Measurements from ENCODE around the gene ANO4. TPM values are rescaled to one million over a fixed set of nuclear protein-coding genes. Genes with fewer than 3 reads are reported as not detected.

The ANO4 gene
- polyA plus RNA-seq, 1 donor (not counting 4 experiments of a cell fraction or from before 2014, with no cell fraction given) = 18.1 TPM

DNA sequence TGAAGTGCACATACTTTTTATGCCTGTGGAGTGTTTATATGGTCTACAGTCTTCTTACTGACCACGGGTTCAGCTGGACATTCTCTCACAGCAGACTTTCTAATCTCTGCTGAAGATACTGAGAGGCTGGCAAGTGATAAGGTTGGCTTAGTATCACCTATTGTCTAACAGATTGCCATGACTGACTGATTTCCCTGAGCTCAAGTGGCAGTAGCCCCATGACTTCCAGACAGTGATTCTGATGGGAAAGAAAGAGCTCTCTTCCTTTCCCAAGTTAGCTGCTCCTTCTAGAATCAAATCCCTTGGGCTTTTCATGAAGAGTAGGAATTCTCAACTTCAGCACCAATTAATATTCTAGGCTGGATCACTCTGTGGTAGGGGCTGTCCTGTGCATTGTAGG is 141.4 kb downstream of the ANO4 start:
- no peaks in the 10 kb centered on the region for H4K20me1 ChIP-seq (ENCODE audit: control insufficient read depth, extremely low read depth, insufficient read depth, low read length)
- peak; percentile 36 for FAIRE-seq
- H3K4me2 ChIP-seq (ENCODE audit: control insufficient read depth, extremely low read depth, insufficient read depth, low read depth, low read length) = no peak overlapping the region
- H3K36me3 ChIP-seq (ENCODE audit: control insufficient read depth in 2 of 2, extremely low read depth in 1 of 2, insufficient read depth in 2 of 2, low read length in 2 of 2) = no peaks in the 10 kb centered on the region
- no peak overlapping the region for H3K4me3 ChIP-seq (ENCODE audit: control insufficient read depth in 2 of 3, extremely low read depth in 1 of 3, insufficient read depth in 2 of 3, low read depth in 1 of 3, low read length in 3 of 3)
- H3K9me3 ChIP-seq (ENCODE audit: control insufficient read depth, low read depth, low read length) = no peaks in the 10 kb centered on the region
- no peaks in the 10 kb centered on the region for H3K27me3 ChIP-seq (ENCODE audit: control insufficient read depth, extremely low read depth, insufficient read depth, low read length)
- TF ChIP-seq, protein P1, sequence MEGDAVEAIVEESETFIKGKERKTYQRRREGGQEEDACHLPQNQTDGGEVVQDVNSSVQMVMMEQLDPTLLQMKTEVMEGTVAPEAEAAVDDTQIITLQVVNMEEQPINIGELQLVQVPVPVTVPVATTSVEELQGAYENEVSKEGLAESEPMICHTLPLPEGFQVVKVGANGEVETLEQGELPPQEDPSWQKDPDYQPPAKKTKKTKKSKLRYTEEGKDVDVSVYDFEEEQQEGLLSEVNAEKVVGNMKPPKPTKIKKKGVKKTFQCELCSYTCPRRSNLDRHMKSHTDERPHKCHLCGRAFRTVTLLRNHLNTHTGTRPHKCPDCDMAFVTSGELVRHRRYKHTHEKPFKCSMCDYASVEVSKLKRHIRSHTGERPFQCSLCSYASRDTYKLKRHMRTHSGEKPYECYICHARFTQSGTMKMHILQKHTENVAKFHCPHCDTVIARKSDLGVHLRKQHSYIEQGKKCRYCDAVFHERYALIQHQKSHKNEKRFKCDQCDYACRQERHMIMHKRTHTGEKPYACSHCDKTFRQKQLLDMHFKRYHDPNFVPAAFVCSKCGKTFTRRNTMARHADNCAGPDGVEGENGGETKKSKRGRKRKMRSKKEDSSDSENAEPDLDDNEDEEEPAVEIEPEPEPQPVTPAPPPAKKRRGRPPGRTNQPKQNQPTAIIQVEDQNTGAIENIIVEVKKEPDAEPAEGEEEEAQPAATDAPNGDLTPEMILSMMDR (optimal IDR thresholded peaks at IDR 0.05 in 1 of 3, IDR thresholded peaks at IDR 0.05 in 1 of 3, conservative IDR thresholded peaks at IDR 0.05 in 1 of 3; ENCODE audit: extremely low read depth in 1 of 3, insufficient read depth in 2 of 3, low read length in 3 of 3) = no peak
- no peak for TF ChIP-seq EZH2 (IDR thresholded peaks at IDR 0.05; ENCODE audit: low read length)
- H3K9me1 ChIP-seq (ENCODE audit: control insufficient read depth, extremely low read depth, insufficient read depth, low read length) = peaks cover 2% of the 10 kb centered on the region
- H3K9ac ChIP-seq (ENCODE audit: control insufficient read depth, extremely low read depth, insufficient read depth, low read length) = no peak overlapping the region
- DNase-seq (ENCODE audit: low read depth, low spot score) = no peak
- H2AFZ ChIP-seq (ENCODE audit: control insufficient read depth, low read length) = no peak overlapping the region
- no peaks in the 10 kb centered on the region for H3K4me1 ChIP-seq (ENCODE audit: control insufficient read depth, extremely low read depth, insufficient read depth, low read length)
- H3K27ac ChIP-seq (ENCODE audit: control insufficient read depth, insufficient read depth, low read length) = no peak overlapping the region
- H3K79me2 ChIP-seq (ENCODE audit: control insufficient read depth, insufficient read depth, low read length) = no peaks in the 10 kb centered on the region
- dilution Hi-C loops (cut with MboI; ENCODE audit: extremely low pct_ligation_motif_present, low sequenced_read_pairs) = no loop called here

DNA sequence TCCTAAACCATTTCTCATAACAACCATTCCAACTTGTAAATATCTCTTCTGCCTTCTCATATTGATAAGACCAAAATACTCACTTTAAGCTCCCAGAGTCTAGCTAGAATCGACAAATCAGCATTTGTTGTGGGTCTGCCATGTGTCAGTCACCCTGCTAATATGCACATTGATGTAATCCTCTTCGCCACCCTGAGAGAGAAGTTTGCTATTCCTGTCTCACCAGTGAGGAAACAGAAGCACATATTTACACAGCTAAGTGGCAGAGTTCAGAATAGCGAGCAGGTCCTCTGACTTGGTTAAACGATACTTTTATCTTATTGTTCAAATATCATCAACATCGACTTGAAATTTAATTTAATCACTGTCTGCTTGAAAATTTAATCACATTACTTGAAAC is 142.1 kb downstream of the ANO4 start:
- Histone ChIP-seq H3K9ac (ENCODE audit: control insufficient read depth, extremely low read depth, insufficient read depth, low read length) (no peak overlapping the region), H3K36me3 (ENCODE audit: control insufficient read depth in 2 of 2, extremely low read depth in 1 of 2, insufficient read depth in 2 of 2, low read length in 2 of 2) (no peaks in the 10 kb centered on the region), H3K4me3 (ENCODE audit: control insufficient read depth in 2 of 3, extremely low read depth in 1 of 3, insufficient read depth in 2 of 3, low read depth in 1 of 3, low read length in 3 of 3) (no peak overlapping the region), H4K20me1 (ENCODE audit: control insufficient read depth, extremely low read depth, insufficient read depth, low read length) (no peaks in the 10 kb centered on the region), H3K9me1 (ENCODE audit: control insufficient read depth, extremely low read depth, insufficient read depth, low read length) (peaks cover 2% of the 10 kb centered on the region), H3K79me2 (ENCODE audit: control insufficient read depth, insufficient read depth, low read length) (no peaks in the 10 kb centered on the region), H3K27me3 (ENCODE audit: control insufficient read depth, extremely low read depth, insufficient read depth, low read length) (no peaks in the 10 kb centered on the region), H3K4me1 (ENCODE audit: control insufficient read depth, extremely low read depth, insufficient read depth, low read length) (no peaks in the 10 kb centered on the region), H2AFZ (ENCODE audit: control insufficient read depth, low read length) (no peak overlapping the region), H3K9me3 (ENCODE audit: control insufficient read depth, low read depth, low read length) (no peaks in the 10 kb centered on the region), H3K27ac (ENCODE audit: control insufficient read depth, insufficient read depth, low read length) (no peak overlapping the region), H3K4me2 (ENCODE audit: control insufficient read depth, extremely low read depth, insufficient read depth, low read depth, low read length) (no peak overlapping the region)
- FAIRE-seq (no peak), DNase-seq (ENCODE audit: low read depth, low spot score) (no peak)
- TF ChIP-seq, protein P1 (optimal IDR thresholded peaks at IDR 0.05 in 1 of 3, IDR thresholded peaks at IDR 0.05 in 1 of 3, conservative IDR thresholded peaks at IDR 0.05 in 1 of 3; ENCODE audit: extremely low read depth in 1 of 3, insufficient read depth in 2 of 3, low read length in 3 of 3) = no peak
- TF ChIP-seq EZH2 (IDR thresholded peaks at IDR 0.05; ENCODE audit: low read length) = no peak
- dilution Hi-C loops (cut with MboI; ENCODE audit: extremely low pct_ligation_motif_present, low sequenced_read_pairs) = no loop called here

All from keratinocyte (primary cell).